ENCODE measurements around the gene PRKRIP1.
"Not testable (repeated sequence)": the region's sequence is repeated elsewhere in the genome, so short reads cannot be mapped to it uniquely, and the experiment has no call there.

DNA sequence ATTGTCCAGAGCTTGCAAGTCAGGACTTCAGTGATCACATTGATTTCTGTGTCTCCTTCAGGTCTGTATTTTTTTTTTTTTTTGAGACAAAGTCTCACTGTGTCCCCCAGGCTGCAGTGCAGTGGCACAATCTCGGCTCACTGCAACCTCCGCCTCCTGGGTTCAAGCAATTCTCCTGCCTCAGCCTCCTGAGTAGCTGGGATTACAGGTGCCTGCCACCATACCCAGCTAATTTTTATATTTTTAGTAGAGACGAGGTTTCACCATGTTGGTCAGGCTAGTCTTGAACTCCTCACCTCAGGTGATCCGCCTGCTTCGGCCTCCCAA lies 8.7 kb downstream of the PRKRIP1 start:
- TF ChIP-seq, protein P1, sequence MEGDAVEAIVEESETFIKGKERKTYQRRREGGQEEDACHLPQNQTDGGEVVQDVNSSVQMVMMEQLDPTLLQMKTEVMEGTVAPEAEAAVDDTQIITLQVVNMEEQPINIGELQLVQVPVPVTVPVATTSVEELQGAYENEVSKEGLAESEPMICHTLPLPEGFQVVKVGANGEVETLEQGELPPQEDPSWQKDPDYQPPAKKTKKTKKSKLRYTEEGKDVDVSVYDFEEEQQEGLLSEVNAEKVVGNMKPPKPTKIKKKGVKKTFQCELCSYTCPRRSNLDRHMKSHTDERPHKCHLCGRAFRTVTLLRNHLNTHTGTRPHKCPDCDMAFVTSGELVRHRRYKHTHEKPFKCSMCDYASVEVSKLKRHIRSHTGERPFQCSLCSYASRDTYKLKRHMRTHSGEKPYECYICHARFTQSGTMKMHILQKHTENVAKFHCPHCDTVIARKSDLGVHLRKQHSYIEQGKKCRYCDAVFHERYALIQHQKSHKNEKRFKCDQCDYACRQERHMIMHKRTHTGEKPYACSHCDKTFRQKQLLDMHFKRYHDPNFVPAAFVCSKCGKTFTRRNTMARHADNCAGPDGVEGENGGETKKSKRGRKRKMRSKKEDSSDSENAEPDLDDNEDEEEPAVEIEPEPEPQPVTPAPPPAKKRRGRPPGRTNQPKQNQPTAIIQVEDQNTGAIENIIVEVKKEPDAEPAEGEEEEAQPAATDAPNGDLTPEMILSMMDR (IDR thresholded peaks at IDR 0.05; ENCODE audit: low read depth, low read length): not testable (repeated sequence)
- TF ChIP-seq EZH2phosphoT487 (IDR thresholded peaks at IDR 0.05; ENCODE audit: low read depth): not testable (repeated sequence)
